Ectodermal cell (in vitro differentiated cells): ENCODE measurements around the gene ATAD2B.

Source experiments
- H3K27ac ChIP-seq: 2 replicates; pipeline ENCODE4 v1.7.0; 2013; ENCODE audit warnings: mild to moderate bottlenecking, low read depth, low read length; ENCODE audit not compliant: insufficient read depth, poor library complexity, severe bottlenecking
- H3K27me3 ChIP-seq: 2 replicates; pipeline ENCODE4 v1.7.0; 2013; ENCODE audit warnings: mild to moderate bottlenecking, low read length; ENCODE audit not compliant: insufficient read depth, control insufficient read depth, poor library complexity, severe bottlenecking
- H3K36me3 ChIP-seq: one replicate; pipeline ENCODE4 v1.7.0; 2013; ENCODE audit warnings: low read length; ENCODE audit not compliant: control insufficient read depth, insufficient read depth
- H3K4me1 ChIP-seq: one replicate; pipeline ENCODE4 v1.7.0; 2013; ENCODE audit warnings: low read length; ENCODE audit not compliant: control insufficient read depth, insufficient read depth
- H3K4me3 ChIP-seq: 2 replicates; pipeline ENCODE4 v1.7.0; 2013; ENCODE audit warnings: low read depth, low read length, control low read depth; ENCODE audit not compliant: insufficient read depth
- H3K9me3 ChIP-seq: 2 replicates; pipeline ENCODE4 v1.7.0; 2013; ENCODE audit warnings: mild to moderate bottlenecking, low read length, moderate library complexity; ENCODE audit not compliant: control insufficient read depth
- WGBS, 2 experiments: methylation state at CpG; one replicate each; pipeline ENCODE4 v1.1.7; 2013; ENCODE audit warnings: missing lambda C conversion rate in 2 of 2; 5-methylcytosine and 5-hydroxymethylcytosine counted together

The ATAD2B gene

GRCh38 chr2:23838581-23838980 is 88.3 kb downstream of the ATAD2B start:
- H3K36me3 ChIP-seq = peaks cover 17% of the 10 kb centered on the region
- 82 to 100% methylated on average over 1 of the region's 1 CpG for WGBS, 2 experiments
- no peak overlapping the region for H3K4me3 ChIP-seq
- H3K4me1 ChIP-seq = peaks cover 8% of the 10 kb centered on the region
- H3K27me3 ChIP-seq = no peaks in the 10 kb centered on the region
- no peak overlapping the region for H3K27ac ChIP-seq
- no peaks in the 10 kb centered on the region for H3K9me3 ChIP-seq

DNA sequence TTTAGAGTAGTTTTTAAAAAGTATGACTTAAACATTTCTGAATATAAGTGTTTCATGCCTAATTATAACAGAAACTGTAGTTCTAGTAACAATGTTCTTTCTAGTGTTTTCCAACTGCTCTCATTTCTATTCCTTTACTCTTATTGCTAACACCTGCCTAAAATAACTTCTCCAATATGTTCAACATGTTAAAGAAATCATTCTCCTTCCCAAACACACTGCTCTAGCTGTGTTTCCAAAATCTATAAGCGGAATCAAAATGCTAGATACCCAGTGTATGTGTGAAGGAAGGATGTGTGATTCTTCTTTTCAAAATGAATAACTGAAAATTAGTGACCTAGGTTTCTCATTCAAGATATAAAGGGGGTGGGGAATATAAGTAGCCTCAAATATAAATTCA is 89.1 kb downstream of the ATAD2B start:
- no peaks in the 10 kb centered on the region for H3K27me3 ChIP-seq
- H3K4me3 ChIP-seq = no peak overlapping the region
- H3K27ac ChIP-seq = no peak overlapping the region
- WGBS, 2 experiments = 100% methylated on average over 1 of the region's 1 CpG; no CpG with 5 or more reads in 1 of the 2 experiments
- H3K36me3 ChIP-seq = peaks cover 17% of the 10 kb centered on the region
- peaks cover 2% of the 10 kb centered on the region for H3K4me1 ChIP-seq
- H3K9me3 ChIP-seq = no peaks in the 10 kb centered on the region

DNA sequence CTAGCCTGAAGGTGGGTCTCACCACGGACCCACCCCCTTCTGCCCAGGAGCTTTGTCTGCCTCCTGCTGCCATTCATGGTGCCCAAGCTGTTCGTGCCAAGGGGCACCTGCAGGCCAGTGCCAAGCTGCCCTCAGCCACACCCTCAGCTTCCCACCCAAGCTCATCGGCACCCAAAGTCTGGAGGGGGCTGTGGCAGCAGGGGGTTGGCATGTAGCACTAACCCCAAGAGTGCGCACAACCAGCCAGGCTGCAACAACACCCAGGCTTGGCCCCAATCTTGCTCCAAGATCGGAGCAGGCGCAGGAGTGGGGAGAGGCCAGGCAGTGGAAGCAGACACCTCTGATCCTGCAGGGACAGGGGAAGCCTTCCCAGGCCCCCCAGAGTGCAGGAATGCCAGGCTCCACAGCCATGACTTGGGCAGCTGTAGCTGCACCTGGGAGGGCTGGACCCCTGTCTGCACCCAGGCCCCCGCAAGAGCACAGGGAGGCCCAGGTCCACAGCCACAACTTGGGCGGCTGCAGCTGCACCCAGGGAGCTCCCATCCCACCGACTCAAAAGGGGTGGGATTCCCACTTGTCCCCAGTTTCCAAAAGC is 89.9 kb downstream of the ATAD2B start:
- H3K36me3 ChIP-seq = peaks cover 17% of the 10 kb centered on the region
- H3K27ac ChIP-seq = no peak overlapping the region
- no peaks in the 10 kb centered on the region for H3K27me3 ChIP-seq
- no peaks in the 10 kb centered on the region for H3K9me3 ChIP-seq
- no peak overlapping the region for H3K4me3 ChIP-seq
- WGBS, 2 experiments = 86% methylated on average over 9 of the region's 9 CpGs
- no peaks in the 10 kb centered on the region for H3K4me1 ChIP-seq

DNA sequence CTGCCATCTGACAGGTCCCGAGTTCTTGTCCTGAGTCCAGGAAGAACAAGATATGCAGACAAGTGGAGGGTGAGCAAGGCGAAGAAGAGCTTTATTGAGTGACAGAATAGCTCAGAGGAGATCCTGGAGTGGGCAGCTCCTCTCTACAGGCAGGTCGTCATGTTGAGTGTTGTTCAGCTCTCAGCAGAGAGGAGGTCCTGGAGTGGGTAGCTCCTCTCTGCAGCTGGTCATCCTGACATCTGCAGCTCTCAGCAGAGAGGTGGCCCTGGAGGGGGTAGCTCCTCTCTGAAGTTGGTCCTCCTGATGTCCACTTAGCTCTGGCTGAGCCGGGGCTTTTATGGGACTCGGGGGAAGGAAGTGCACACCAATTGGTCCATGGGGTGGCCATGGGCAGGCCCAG is 90.4 kb downstream of the ATAD2B start:
- Histone ChIP-seq H3K9me3 (no peaks in the 10 kb centered on the region), H3K4me1 (no peaks in the 10 kb centered on the region), H3K36me3 (peaks cover 17% of the 10 kb centered on the region), H3K4me3 (no peak overlapping the region), H3K27me3 (no peaks in the 10 kb centered on the region), H3K27ac (no peak overlapping the region)
- WGBS, 2 experiments = 96 to 97% methylated on average over 5 of the region's 5 CpGs

- H3K36me3 ChIP-seq = peaks cover 17% of the 10 kb centered on the region
- H3K4me1 ChIP-seq = no peaks in the 10 kb centered on the region
- 95 to 97% methylated on average over 9 of the region's 9 CpGs for WGBS, 2 experiments
- no peak overlapping the region for H3K27ac ChIP-seq
- H3K4me3 ChIP-seq = no peak overlapping the region
- no peaks in the 10 kb centered on the region for H3K27me3 ChIP-seq
- H3K9me3 ChIP-seq = no peaks in the 10 kb centered on the region
Observed at GRCh38 chr2:23835988-23836387, 90.9 kb downstream of the ATAD2B start.

- Histone ChIP-seq H3K36me3 (peaks cover 17% of the 10 kb centered on the region), H3K4me1 (no peaks in the 10 kb centered on the region), H3K4me3 (no peak overlapping the region), H3K9me3 (no peaks in the 10 kb centered on the region), H3K27ac (no peak overlapping the region), H3K27me3 (no peaks in the 10 kb centered on the region)
- WGBS, 2 experiments = 83 to 92% methylated on average over 5 of the region's 5 CpGs
Observed at GRCh38 chr2:23835423-23835822, 91.5 kb downstream of the ATAD2B start.

GRCh38 chr2:23828986-23829385 is 97.9 kb downstream of the ATAD2B start:
- no peak overlapping the region for H3K4me3 ChIP-seq
- H3K9me3 ChIP-seq = no peaks in the 10 kb centered on the region
- H3K36me3 ChIP-seq = no peaks in the 10 kb centered on the region
- no peak overlapping the region for H3K27ac ChIP-seq
- H3K27me3 ChIP-seq = no peaks in the 10 kb centered on the region
- H3K4me1 ChIP-seq = no peaks in the 10 kb centered on the region
- WGBS, 2 experiments = 100% methylated on average over 1 of the region's 1 CpG

DNA sequence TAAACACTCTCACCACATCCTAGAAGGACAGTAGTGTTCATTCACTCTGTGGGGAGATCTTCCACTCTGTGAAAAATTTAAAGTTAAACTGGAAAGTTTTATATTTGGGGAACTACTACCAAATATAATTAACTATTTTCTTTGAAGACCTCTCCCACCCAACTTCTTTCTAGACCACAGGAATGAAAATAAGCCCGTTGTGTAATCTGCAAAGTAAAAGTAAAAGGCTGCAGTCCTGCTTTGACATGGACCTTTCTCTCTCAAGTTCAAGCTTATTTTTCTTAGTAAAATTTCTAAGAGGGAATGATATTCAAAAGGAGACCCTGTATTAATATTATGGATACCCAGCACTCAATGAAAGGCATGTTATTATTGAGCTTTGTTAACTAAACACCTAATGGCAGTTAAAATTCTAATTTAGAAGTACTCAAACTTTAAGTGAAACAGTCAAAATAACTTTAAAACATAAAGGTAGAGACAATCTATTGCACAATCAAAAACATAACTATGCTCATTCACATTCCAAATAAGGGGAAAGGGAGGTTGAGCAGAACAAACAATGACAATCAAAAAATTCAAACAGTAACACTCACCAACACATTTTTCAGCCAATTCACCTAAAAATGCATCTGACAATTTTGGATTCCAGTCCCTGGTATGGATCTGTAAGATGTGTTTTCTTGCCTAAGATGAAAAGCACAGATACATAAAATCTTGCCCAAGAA is 98.5 kb downstream of the ATAD2B start:
- no peaks in the 10 kb centered on the region for H3K9me3 ChIP-seq
- H3K36me3 ChIP-seq = no peaks in the 10 kb centered on the region
- H3K4me3 ChIP-seq = no peak overlapping the region
- no peaks in the 10 kb centered on the region for H3K4me1 ChIP-seq
- no peak overlapping the region for H3K27ac ChIP-seq
- WGBS, 2 experiments = 100% methylated on average over 1 of the region's 1 CpG; no CpG with 5 or more reads in 1 of the 2 experiments
- H3K27me3 ChIP-seq = no peaks in the 10 kb centered on the region

- Histone ChIP-seq H3K9me3 (no peaks in the 10 kb centered on the region), H3K4me1 (no peaks in the 10 kb centered on the region), H3K27me3 (no peaks in the 10 kb centered on the region), H3K4me3 (no peak overlapping the region), H3K27ac (no peak overlapping the region), H3K36me3 (no peaks in the 10 kb centered on the region)
- WGBS, 2 experiments = 100% methylated on average over 1 of the region's 1 CpG; no CpG with 5 or more reads in 1 of the 2 experiments
Observed at GRCh38 chr2:23827287-23827686, 99.6 kb downstream of the ATAD2B start.

GRCh38 chr2:23826771-23827170 is 100.2 kb downstream of the ATAD2B start:
- Histone ChIP-seq H3K4me3 (no peak overlapping the region), H3K4me1 (no peaks in the 10 kb centered on the region), H3K36me3 (no peaks in the 10 kb centered on the region), H3K27me3 (no peaks in the 10 kb centered on the region), H3K9me3 (no peaks in the 10 kb centered on the region), H3K27ac (no peak overlapping the region)
- WGBS, 2 experiments = 94 to 96% methylated on average over 3 of the region's 3 CpGs
